IMR-90 (cell line): ENCODE data around the gene DYRK2. TPM values are rescaled to one million over a fixed set of nuclear protein-coding genes. Genes with fewer than 3 reads are reported as not detected.

Experiments
- ATAC-seq: fragments of 200-7000 bp; cut with Tn5 transposase; 2 replicates; pipeline ENCODE4 v1.9.1; 2020; ENCODE audit warnings: low read depth, mild to moderate bottlenecking, moderate library complexity
- BruUV-seq: library from RNA; stranded (reverse); fragments of 400-500 nt; replicated peaks from 2 replicates; lab custom pipeline; 2021; lab: Mats Ljungman, UMichigan
- CTCF ChIA-PET: fragments of 300-600 bp; formaldehyde crosslinking; extraction: SDS; loops from one replicate; lab custom pipeline; 2021; ENCODE audit warnings: antibody characterized with exemption; lab: Yijun Ruan, JAX
- POLR2A ChIA-PET: fragments of 300-600 bp; sonication (Branson Sonifier 250); formaldehyde crosslinking; loops from one replicate; lab custom pipeline; 2022; ENCODE audit warnings: antibody characterized with exemption; ENCODE audit not compliant: unreplicated experiment; lab: Charles Lee
- DNase-seq: peaks from one replicate; pipeline ENCODE4 v3.0.0; 2013
- H2AFZ ChIP-seq: replicated peaks from 2 replicates; pipeline ENCODE3; 2013; ENCODE audit warnings: low read length, mild to moderate bottlenecking; ENCODE audit not compliant: poor library complexity
- H2AK5ac ChIP-seq: 2 replicates; pipeline ENCODE4 v1.6.1; 2013; ENCODE audit warnings: low read depth, low read length, inconsistent platforms
- H2AK9ac ChIP-seq: replicated peaks from 2 replicates; pipeline ENCODE3; 2013; ENCODE audit warnings: mild to moderate bottlenecking, low read depth, low read length, moderate library complexity; ENCODE audit not compliant: poor library complexity
- H2BK120ac ChIP-seq: 2 replicates; pipeline ENCODE4 v1.6.1; 2013; ENCODE audit warnings: low read depth, low read length, inconsistent platforms
- H2BK15ac ChIP-seq: 3 replicates; pipeline ENCODE4 v1.6.1; 2013; ENCODE audit warnings: low read depth, low read length, inconsistent platforms
- H2BK20ac ChIP-seq: 2 replicates; pipeline ENCODE4 v1.6.1; 2013; ENCODE audit warnings: low read depth, mild to moderate bottlenecking, inconsistent platforms, low read length, moderate library complexity
- H2BK5ac ChIP-seq: 2 replicates; pipeline ENCODE4 v1.6.1; 2013; ENCODE audit warnings: mild to moderate bottlenecking, low read depth, low read length, inconsistent platforms; ENCODE audit not compliant: poor library complexity, severe bottlenecking
- H3K14ac ChIP-seq: replicated peaks from 2 replicates; pipeline ENCODE4 v1.6.1; 2013; ENCODE audit warnings: low read depth, low read length, inconsistent platforms
- H3K18ac ChIP-seq: 2 replicates; pipeline ENCODE4 v1.6.1; 2013; ENCODE audit warnings: low read depth, low read length, control low read depth
- H3K23ac ChIP-seq: 2 replicates; pipeline ENCODE4 v1.6.1; 2013; ENCODE audit warnings: low read depth, low read length, inconsistent platforms
- H3K27ac ChIP-seq: 2 replicates; pipeline ENCODE4 v1.5.1; 2013; ENCODE audit warnings: mild to moderate bottlenecking, control low read depth, low read length; ENCODE audit not compliant: insufficient read depth
- H3K27me3 ChIP-seq: 2 replicates; pipeline ENCODE4 v1.6.1; 2013; ENCODE audit warnings: low read length; ENCODE audit not compliant: control insufficient read depth, insufficient read depth
- H3K36me3 ChIP-seq: 2 replicates; pipeline ENCODE4 v1.6.1; 2013; ENCODE audit warnings: low read length, mixed read lengths; ENCODE audit not compliant: control insufficient read depth, insufficient read depth
- H3K4ac ChIP-seq: 2 replicates; pipeline ENCODE4 v1.6.1; 2013; ENCODE audit warnings: low read depth, low read length, inconsistent platforms
- H3K4me1 ChIP-seq: 2 replicates; pipeline ENCODE4 v1.6.1; 2013; ENCODE audit warnings: low read length, mixed read lengths; ENCODE audit not compliant: control insufficient read depth, insufficient read depth
- H3K4me2 ChIP-seq: 2 replicates; pipeline ENCODE4 v1.6.1; 2013; ENCODE audit warnings: low read depth, mild to moderate bottlenecking, control low read depth, low read length, moderate library complexity
- H3K4me3 ChIP-seq: 2 replicates; pipeline ENCODE4 v1.5.1; 2013; ENCODE audit warnings: low read depth, mild to moderate bottlenecking, control low read depth, low read length, moderate library complexity; ENCODE audit not compliant: insufficient read depth
- H3K56ac ChIP-seq: 2 replicates; pipeline ENCODE4 v1.6.1; 2013; ENCODE audit warnings: low read length, inconsistent platforms; ENCODE audit not compliant: insufficient read depth; ENCODE audit errors: extremely low read depth
- H3K79me1 ChIP-seq, 2 experiments: 2 replicates each; pipeline ENCODE4 v1.6.1; 2013; ENCODE audit warnings: low read length in 2 of 2, inconsistent platforms in 1 of 2, low read depth in 1 of 2
- H3K9ac ChIP-seq: 2 replicates; pipeline ENCODE4 v1.6.1; 2013; ENCODE audit warnings: low read depth, low read length, control low read depth
- H3K9me1 ChIP-seq: 2 replicates; pipeline ENCODE4 v1.6.1; 2013; ENCODE audit warnings: low read length, inconsistent platforms; ENCODE audit not compliant: insufficient read depth
- H3K9me3 ChIP-seq: 2 replicates; pipeline ENCODE4 v1.6.1; 2013; ENCODE audit warnings: low read length; ENCODE audit not compliant: control insufficient read depth, insufficient read depth
- H4K20me1 ChIP-seq: 2 replicates; pipeline ENCODE4 v1.6.1; 2013; ENCODE audit warnings: low read length, inconsistent platforms; ENCODE audit not compliant: insufficient read depth
- H4K5ac ChIP-seq: 2 replicates; pipeline ENCODE4 v1.6.1; 2013; ENCODE audit warnings: mild to moderate bottlenecking, low read depth, low read length, control low read depth
- H4K8ac ChIP-seq, 2 experiments: 2 replicates each; pipeline ENCODE4 v1.6.1; 2013; ENCODE audit warnings: low read depth in 2 of 2, low read length in 2 of 2, control low read depth in 1 of 2, inconsistent platforms in 1 of 2
- H4K91ac ChIP-seq: 2 replicates; pipeline ENCODE4 v1.6.1; 2013; ENCODE audit warnings: low read depth, low read length, inconsistent platforms; ENCODE audit not compliant: insufficient read depth
- CEBPB ChIP-seq: IDR thresholded peaks from 2 replicates; pipeline ENCODE4 v1.6.1; 2012; ENCODE audit warnings: low read depth, low read length, improper control_type of control experiment
- CHD1 ChIP-seq: IDR thresholded peaks from 2 replicates; pipeline ENCODE4 v1.6.1; 2012; ENCODE audit warnings: low read depth, low read length, improper control_type of control experiment
- ELK1 ChIP-seq: fragments of 150-350 bp; IDR thresholded peaks from 2 replicates; pipeline ENCODE4 v1.6.1; 2016; ENCODE audit warnings: low read depth, mild to moderate bottlenecking, low read length, moderate library complexity, borderline replicate concordance
- FOS ChIP-seq: fragments of 150-350 bp; IDR thresholded peaks from 2 replicates; pipeline ENCODE4 v1.6.1; 2016; ENCODE audit warnings: low read depth, low read length
- MAZ ChIP-seq: IDR thresholded peaks from 2 replicates; pipeline ENCODE4 v1.6.1; 2012; ENCODE audit warnings: low read depth, mild to moderate bottlenecking, low read length, improper control_type of control experiment, moderate library complexity, borderline replicate concordance
- RCOR1 ChIP-seq: IDR thresholded peaks from 2 replicates; pipeline ENCODE4 v1.6.1; 2012; ENCODE audit warnings: mild to moderate bottlenecking, low read length, improper control_type of control experiment; ENCODE audit not compliant: insufficient replicate concordance
- SMC3 ChIP-seq: fragments of 150-350 bp; IDR thresholded peaks from 2 replicates; pipeline ENCODE4 v1.6.1; 2016; ENCODE audit warnings: low read depth, mild to moderate bottlenecking, antibody characterized with exemption, low read length, moderate library complexity
- USF2 ChIP-seq: fragments of 150-350 bp; IDR thresholded peaks from 2 replicates; pipeline ENCODE4 v1.6.1; 2017; ENCODE audit warnings: mild to moderate bottlenecking, antibody characterized with exemption, low read length, low read depth
- WGBS, 2 experiments: methylation state at CpG; one replicate each; pipeline versions ENCODE4 v1.1.5 to v1.1.7; 2013; ENCODE audit warnings: missing lambda C conversion rate in 2 of 2; ENCODE audit not compliant: insufficient read length in 1 of 2; ENCODE audit errors: extremely low coverage in 2 of 2; 5-methylcytosine and 5-hydroxymethylcytosine counted together
- dilution Hi-C: fragments of 300-500 bp; cut with HindIII; formaldehyde crosslinking; loops from one replicate; pipeline ENCODE4 v1.14.3; 2018; ENCODE audit warnings: low sequenced_read_pairs; ENCODE audit not compliant: unreplicated experiment
- in situ Hi-C: fragments of 300-500 bp; cut with MboI; formaldehyde crosslinking; loops from 3 replicates; pipeline ENCODE4 v1.14.3; 2019; ENCODE audit warnings: low sequenced_read_pairs, inconsistent platforms, mixed read lengths
- intact Hi-C: fragments of 100-400 bp; cut with micrococcal nuclease; formaldehyde crosslinking; loops from 2 replicates; pipeline ENCODE4 v1.10.0; 2022
- polyA plus RNA-seq, 3 experiments: library from polyadenylated mRNA; depleted of rRNA; stranded (reverse); fragments of >200 nt; gene quantifications; 2 replicates each; pipeline ENCODE4 v1.2.3, GENCODE V29; 2012; ENCODE audit warnings: low replicate concordance in 1 of 3
- total RNA-seq: library from RNA; depleted of rRNA; stranded (reverse); fragments of >200 nt; gene quantifications from 2 replicates; pipeline ENCODE4 v1.2.3, GENCODE V29; 2012

The DYRK2 gene
- total and polyA plus RNA-seq, 2 of the 4 experiments (the other 2 are of a cell fraction) = 16.3 to 23.1 TPM

GRCh38 chr12:67691220-67691619 lies 42.7 kb downstream of the DYRK2 start:
- no peaks in the 10 kb centered on the region for H3K27me3 ChIP-seq
- H3K9me1 ChIP-seq = no peaks in the 10 kb centered on the region; the same call in 1 of the 2 replicates
- H3K23ac ChIP-seq = no peak overlapping the region
- no peak overlapping the region for H3K27ac ChIP-seq
- no peak overlapping the region for H2AK9ac ChIP-seq
- H3K14ac ChIP-seq = no peak overlapping the region
- ChIA-PET CTCF (no interaction called here), POLR2A (no interaction called here)
- H2BK120ac ChIP-seq = no peak overlapping the region
- no peaks in the 10 kb centered on the region for H3K79me1 ChIP-seq
- H2BK5ac ChIP-seq = no peak overlapping the region
- H3K4me2 ChIP-seq = no peak overlapping the region
- H3K4ac ChIP-seq = no peak overlapping the region
- H4K20me1 ChIP-seq = no peaks in the 10 kb centered on the region
- TF ChIP-seq SMC3 (no peak), CHD1 (no peak), RCOR1 (no peak), ELK1 (no peak), CEBPB (no peak), USF2 (no peak), MAZ (no peak), FOS (no peak)
- dilution Hi-C loops (no loop called here), in situ Hi-C loops (no loop called here), intact Hi-C loops (no loop called here)
- H3K4me1 ChIP-seq = no peaks in the 10 kb centered on the region
- H2AK5ac ChIP-seq = no peak overlapping the region
- no peak overlapping the region for H4K8ac ChIP-seq
- H3K9ac ChIP-seq = no peak overlapping the region
- no peak overlapping the region for H3K18ac ChIP-seq
- no peak overlapping the region for H2BK15ac ChIP-seq
- no CpG with 5 or more reads among the region's 5 CpGs for WGBS, 2 experiments
- BruUV-seq = no TSS peak
- H2AFZ ChIP-seq = no peak overlapping the region
- ATAC-seq = no peak
- no peak overlapping the region for H4K5ac ChIP-seq
- no peak for DNase-seq
- no peak overlapping the region for H4K91ac ChIP-seq
- no peak overlapping the region for H3K56ac ChIP-seq
- H2BK20ac ChIP-seq = no peak overlapping the region
- H3K9me3 ChIP-seq = no peaks in the 10 kb centered on the region
- H3K36me3 ChIP-seq = no peaks in the 10 kb centered on the region
- no peak overlapping the region for H3K4me3 ChIP-seq
